IPS DF 4.7 (cell line): Measurements from ENCODE around the gene ERICH6B.
"Not testable (repeated sequence)": the region's sequence is repeated elsewhere in the genome, so short reads cannot be mapped to it uniquely, and the experiment has no call there.

Experiments used
- DNase-seq: peaks from one replicate; pipeline ENCODE4 v3.0.0-alpha.2; 2013; ENCODE audit warnings: low spot score; ENCODE audit errors: extremely low read depth

ERICH6B gene

GRCh38 chr13:45615501-45616101 is at the start of gene ERICH6B:
ERICH6B (minus strand) TSS chr13:45615739; CDS start chr13:45597005, 18,734 bp downstream.
- DNase-seq = no peak

GRCh38 chr13:45662903-45663302 is 47.4 kb upstream of the ERICH6B start:
- not testable (repeated sequence) for DNase-seq

GRCh38 chr13:45662162-45662561 is 46.6 kb upstream of the ERICH6B start:
- DNase-seq = no peak

GRCh38 chr13:45660458-45660857 is 44.9 kb upstream of the ERICH6B start:
- not testable (repeated sequence) for DNase-seq

- DNase-seq = no peak
Observed at GRCh38 chr13:45659536-45659935, 44.0 kb upstream of the ERICH6B start.

- DNase-seq = no peak
Observed at GRCh38 chr13:45658586-45659235, 43.2 kb upstream of the ERICH6B start.

- DNase-seq = no peak
Observed at GRCh38 chr13:45654633-45655349, 39.3 kb upstream of the ERICH6B start.

GRCh38 chr13:45645263-45645662 is 29.7 kb upstream of the ERICH6B start:
- not testable (repeated sequence) for DNase-seq

GRCh38 chr13:45642159-45642558 is 26.6 kb upstream of the ERICH6B start:
- DNase-seq = not testable (repeated sequence)

GRCh38 chr13:45635291-45635690 is 19.8 kb upstream of the ERICH6B start:
- not testable (repeated sequence) for DNase-seq

- DNase-seq = no peak
Observed at GRCh38 chr13:45630791-45631190, 15.3 kb upstream of the ERICH6B start.

GRCh38 chr13:45629940-45630339 is 14.4 kb upstream of the ERICH6B start:
- DNase-seq = no peak

GRCh38 chr13:45628094-45628493 is 12.6 kb upstream of the ERICH6B start:
- no peak for DNase-seq

- DNase-seq = no peak
Observed at GRCh38 chr13:45627656-45628055, 12.1 kb upstream of the ERICH6B start.

- no peak for DNase-seq
Observed at GRCh38 chr13:45626731-45627374, 11.3 kb upstream of the ERICH6B start.

- no peak for DNase-seq
Observed at GRCh38 chr13:45623516-45624090, 8.1 kb upstream of the ERICH6B start.

GRCh38 chr13:45621950-45622349 is 6.4 kb upstream of the ERICH6B start:
- no peak for DNase-seq

GRCh38 chr13:45607931-45608330 is 7.6 kb downstream of the ERICH6B start:
- DNase-seq = no peak

- DNase-seq = no peak
Observed at GRCh38 chr13:45604892-45605291, 10.6 kb downstream of the ERICH6B start.

- DNase-seq = no peak
Observed at GRCh38 chr13:45603338-45603737, 12.2 kb downstream of the ERICH6B start.
